ENCODE data around the gene KPNA1.
"Not testable (repeated sequence)": the region's sequence is repeated elsewhere in the genome, so short reads cannot be mapped to it uniquely, and the experiment has no call there.

The KPNA1 gene

DNA sequence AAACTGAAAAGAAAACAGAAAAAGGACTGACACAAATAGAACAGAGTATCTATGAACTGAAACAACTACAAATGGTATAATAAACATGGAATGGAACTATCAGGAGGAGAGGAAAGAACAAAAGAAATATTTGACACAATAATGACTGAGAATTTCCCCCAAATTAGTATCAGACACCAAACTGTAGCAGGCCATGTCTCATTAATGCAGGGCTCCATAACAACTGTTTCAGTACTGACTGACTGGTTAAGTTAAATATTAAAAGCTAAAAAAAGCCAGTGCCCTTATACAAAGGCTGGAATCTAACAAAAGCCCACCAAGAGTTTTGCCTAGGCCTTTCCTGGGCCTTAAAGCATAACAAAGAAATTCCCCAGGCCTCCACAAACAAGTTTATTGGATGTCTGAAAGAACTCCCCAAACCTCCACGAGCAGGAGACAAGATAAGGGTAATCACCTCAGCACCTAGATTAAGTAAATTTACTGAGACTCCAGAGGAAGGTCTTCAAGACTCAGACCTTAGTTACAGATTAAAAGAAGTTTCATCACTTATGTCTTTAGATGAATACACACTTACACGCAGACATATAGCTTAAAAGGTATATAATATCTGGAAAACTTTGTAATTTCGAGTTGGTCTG lies 45.7 kb downstream of the KPNA1 start:
- DNase-seq = no peak

DNA sequence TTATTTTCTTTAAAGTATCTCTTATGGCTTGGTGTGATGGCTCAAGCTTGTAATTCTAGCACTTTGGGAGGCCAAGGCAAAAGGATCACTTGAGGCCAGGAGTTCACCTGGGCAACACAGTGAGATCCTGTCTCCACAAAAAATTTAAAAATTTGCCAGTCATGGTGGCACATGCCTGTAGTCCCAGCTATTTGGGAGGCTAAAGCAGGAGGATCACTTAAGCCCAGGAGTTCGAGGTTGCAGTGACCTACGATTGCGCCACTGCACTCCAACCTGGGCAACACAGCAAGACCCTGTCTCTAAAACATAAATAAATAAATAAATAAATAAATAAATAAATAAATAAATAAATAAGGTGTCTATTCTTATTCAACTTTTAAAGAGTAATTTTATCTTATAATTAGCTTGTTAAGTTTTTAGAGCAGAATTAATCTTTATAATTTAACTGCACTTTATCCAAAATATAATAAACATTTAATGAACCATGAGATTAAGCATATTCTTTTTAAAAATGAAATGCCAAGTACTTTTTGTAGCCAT lies 48.0 kb downstream of the KPNA1 start:
- DNase-seq = no peak

GRCh38 chr3:122464659-122465058 lies 50.1 kb downstream of the KPNA1 start:
- DNase-seq = no peak

- DNase-seq = no peak
These were observed 52.3 kb downstream of the KPNA1 start for GRCh38 chr3:122462406-122462805.

- no peak for DNase-seq
These were observed 52.9 kb downstream of the KPNA1 start for GRCh38 chr3:122461806-122462205.

DNA sequence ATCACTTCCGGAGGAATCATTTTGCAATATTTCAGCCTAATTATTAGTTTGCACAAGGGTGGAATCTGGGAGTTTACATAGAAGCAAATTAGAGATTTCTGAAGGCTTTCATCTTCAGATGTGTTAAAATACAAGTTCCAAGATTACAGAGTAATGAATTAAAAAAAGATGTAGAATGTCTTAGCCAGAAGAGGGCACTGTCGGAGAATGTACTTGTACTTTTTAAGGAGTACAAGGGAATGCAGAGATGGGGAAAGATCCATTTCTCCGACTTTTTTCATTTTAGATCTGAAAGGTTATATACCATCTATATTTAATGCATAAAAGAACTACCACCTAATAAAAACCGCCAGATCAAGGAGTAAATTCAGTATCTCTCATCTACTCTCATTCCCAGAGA lies 55.7 kb downstream of the KPNA1 start:
- DNase-seq = no peak

DNA sequence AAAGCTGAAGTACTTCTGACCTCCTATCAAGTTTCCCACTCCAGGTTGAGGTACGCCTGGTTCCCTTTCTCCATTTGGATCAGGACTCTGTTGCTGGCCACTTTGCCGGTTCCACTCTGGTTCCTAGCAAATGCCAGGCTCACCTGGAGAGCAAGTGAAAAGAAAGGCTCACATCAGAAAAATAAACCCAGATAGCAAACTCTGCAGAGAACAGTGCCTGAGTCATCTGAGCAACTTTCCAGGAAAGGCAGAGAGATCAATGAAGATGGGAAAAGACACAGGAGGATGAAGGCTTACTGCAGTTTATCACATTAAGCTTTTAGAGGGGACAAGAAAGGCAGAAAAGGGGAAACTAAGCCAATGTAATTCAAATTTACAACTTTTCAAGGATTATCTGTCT lies 57.0 kb downstream of the KPNA1 start:
- DNase-seq = no peak

DNA sequence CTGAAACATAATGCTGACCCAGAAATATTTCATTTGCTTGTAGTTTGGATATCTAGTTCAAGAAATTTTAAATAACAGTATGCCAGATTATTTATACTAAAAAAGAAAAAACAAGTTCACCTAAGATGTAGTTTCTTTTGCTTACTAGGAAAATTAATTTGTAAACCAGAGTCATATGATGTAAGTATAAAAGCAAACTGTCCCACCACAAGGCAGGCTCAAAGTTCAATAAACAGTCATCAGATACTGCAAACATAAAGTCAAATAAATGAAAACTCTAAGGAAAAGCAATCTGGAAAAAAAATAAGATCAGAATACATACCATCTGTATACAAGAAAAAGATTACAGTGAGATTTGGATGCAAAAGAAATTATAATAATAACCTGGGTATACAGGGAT lies 58.7 kb downstream of the KPNA1 start:
- DNase-seq = no peak

DNA sequence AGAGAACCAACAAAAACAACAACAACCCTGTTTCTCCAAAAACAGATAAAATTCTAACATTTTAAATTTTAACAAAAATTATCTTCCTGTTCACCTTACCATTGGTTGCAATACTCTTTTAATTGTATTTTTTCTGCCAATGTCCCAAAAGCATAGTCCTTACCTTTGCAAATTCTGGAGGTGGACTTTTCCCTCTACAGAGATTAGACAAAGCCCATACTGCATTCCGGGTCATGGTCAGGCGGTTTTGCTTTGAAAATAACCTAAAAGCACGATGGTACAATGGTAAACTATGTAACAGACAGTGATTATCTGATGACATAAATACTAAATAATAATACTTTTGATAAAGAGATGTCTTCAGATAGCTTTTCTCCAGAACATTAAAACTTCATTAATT lies 63.4 kb downstream of the KPNA1 start:
- DNase-seq = no peak

DNA sequence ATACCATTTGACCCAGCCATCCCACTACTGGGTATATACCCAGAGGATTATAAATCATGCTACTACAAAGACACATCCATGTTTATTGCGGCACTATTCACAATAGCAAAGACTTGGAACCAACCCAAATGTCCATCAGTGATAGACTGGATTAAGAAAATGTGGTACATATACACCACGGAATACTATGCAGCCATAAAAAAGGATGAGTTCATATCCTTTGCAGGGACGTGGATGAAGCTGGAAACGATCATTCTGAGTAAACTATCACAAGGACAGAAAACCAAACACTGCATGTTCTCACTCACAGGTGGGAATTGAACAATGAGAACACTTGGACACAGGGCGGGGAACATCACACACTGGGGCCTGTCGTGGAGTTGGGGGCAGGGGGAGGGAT lies 66.5 kb downstream of the KPNA1 start:
- DNase-seq = not testable (repeated sequence)

GRCh38 chr3:122444491-122444887 lies 70.2 kb downstream of the KPNA1 start:
- DNase-seq = not testable (repeated sequence)

- DNase-seq = not testable (repeated sequence)
These were observed 70.8 kb downstream of the KPNA1 start for GRCh38 chr3:122443762-122444490.

- DNase-seq = no peak
These were observed 71.6 kb downstream of the KPNA1 start for GRCh38 chr3:122443090-122443489.

- no peak for DNase-seq
These were observed 78.8 kb downstream of the KPNA1 start for GRCh38 chr3:122435950-122436349.

DNA sequence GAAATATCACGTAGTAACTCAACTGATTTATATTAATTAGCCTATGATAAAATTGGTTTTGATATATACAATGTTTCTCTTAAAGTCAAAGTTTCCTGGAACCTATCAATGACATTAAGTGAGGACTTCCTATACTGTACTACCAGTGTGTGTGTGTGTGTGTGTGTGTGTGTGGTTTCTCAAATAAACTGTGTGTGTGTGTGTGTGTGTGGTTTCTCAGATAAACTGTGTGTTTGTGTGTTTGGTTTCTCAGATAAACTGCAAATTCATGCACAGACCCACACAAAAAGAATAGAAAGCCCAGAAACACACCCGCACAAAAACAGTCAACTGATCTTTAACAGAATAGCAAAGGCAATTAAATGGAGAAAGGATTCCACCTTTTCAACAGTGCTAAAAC lies 84.4 kb downstream of the KPNA1 start:
- DNase-seq = no peak

- DNase-seq = no peak
These were observed 86.8 kb downstream of the KPNA1 start for GRCh38 chr3:122427857-122428471.

DNA sequence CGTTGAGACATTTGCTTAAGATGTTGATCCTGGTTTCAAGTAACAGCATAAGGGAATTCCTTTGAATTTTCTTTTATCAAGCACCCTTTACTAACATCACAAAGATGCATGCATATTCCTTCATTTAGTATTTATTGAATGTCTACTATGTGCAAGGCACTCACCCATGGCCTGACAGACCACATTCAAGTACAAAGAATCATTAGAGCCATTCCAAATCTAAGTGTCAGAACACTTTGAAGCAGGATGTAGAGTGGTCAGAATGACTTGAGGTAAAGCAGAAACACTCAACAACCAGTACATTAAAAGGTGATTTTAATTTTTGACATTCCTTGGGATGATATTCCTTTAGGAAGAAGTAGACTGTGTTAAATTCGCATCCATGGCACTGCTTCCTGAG lies 92.9 kb downstream of the KPNA1 start:
- no peak for DNase-seq

GRCh38 chr3:122421101-122421500 lies 93.6 kb downstream of the KPNA1 start:
- DNase-seq = no peak

GRCh38 chr3:122416966-122417365 lies 97.8 kb downstream of the KPNA1 start:
- DNase-seq = no peak

DNA sequence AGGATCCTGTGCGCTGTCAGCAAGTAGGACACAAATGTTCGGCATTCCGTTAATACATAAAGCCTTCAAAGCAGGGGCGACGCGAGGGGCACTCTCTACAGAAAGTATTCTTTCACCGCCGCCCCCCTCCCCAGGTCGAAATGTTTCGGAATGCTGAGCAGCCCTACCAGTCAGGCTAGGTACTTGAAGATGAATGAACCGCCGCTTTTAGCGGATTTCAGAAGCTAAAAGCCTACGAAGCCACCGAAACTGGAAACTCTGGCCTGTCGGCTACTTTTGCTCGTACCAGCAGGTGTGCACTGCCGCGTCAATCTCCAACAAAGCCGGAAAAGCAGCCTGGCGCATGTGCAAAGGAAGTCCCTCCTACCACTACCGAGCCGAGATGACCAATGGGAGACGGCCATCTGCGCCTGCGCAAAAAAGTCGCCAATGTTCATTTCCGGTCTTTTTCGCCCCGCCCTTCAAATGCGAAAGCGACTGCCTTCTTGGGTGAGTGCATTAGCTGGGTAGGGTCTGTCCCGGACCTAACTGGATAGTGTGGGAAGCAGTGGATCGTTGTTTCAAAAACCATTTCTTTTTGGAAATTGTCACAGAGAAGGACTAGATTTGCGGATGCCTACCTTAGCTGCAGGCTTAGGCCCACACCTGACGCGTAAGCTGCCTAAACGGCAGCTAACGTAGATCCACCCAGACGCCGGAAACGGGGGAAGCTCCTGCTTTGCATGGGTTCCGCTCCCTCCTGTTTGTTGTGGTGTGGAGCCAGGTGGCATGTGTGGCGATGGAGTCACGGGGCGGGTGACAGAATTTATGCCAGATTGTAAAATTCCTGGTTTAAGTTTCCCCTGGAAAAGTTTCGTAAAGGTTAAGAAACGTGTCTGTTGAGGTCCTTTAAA lies 98.7 kb downstream of the KPNA1 start, which contains the start of gene WDR5B:
WDR5B (minus strand) TSS at position 301 of the 893 bp plus-strand sequence. CDS start 534 bp downstream, outside the sequence.
- DNase-seq = peak; percentile 98

GRCh38 chr3:122415104-122415744 lies 99.5 kb downstream of the KPNA1 start:
- peak; percentile 51 for DNase-seq

GRCh38 chr3:122414391-122414790 lies 100.3 kb downstream of the KPNA1 start:
- no peak for DNase-seq
